ENCODE results near the gene MIER2. TPM values are rescaled to one million over a fixed set of nuclear protein-coding genes. Genes with fewer than 3 reads are reported as not detected.

Gene MIER2
- polyA plus RNA-seq, 2 donors: 13.0 to 13.9 TPM

GRCh38 chr19:379796-380195 lies 35.2 kb upstream of the MIER2 start:
- Histone ChIP-seq H3K27ac (ENCODE audit: low read depth in 2 of 2, low read length in 1 of 2) (no peak overlapping the region), H3K36me3 (ENCODE audit: control insufficient read depth in 2 of 2, insufficient read depth in 2 of 2, low read length in 1 of 2) (no peaks in the 10 kb centered on the region), H3K4me1 (ENCODE audit: control insufficient read depth in 2 of 2, insufficient read depth in 2 of 2, low read length in 1 of 2) (no peaks in the 10 kb centered on the region), H3K9me3 (ENCODE audit: control insufficient read depth in 2 of 2, insufficient read depth in 1 of 2, low read depth in 1 of 2, low read length in 1 of 2) (no peaks in the 10 kb centered on the region), H3K27me3 (ENCODE audit: control insufficient read depth in 1 of 2, insufficient read depth in 2 of 2, low read length in 2 of 2) (no peaks in the 10 kb centered on the region), H3K4me3 (ENCODE audit: low read depth in 1 of 2, low read length in 2 of 2) (no peak overlapping the region)
- 92 to 95% methylated on average over 16 of the region's 16 CpGs for WGBS, 2 donors

GRCh38 chr19:378706-379105 lies 34.1 kb upstream of the MIER2 start:
- H3K27ac ChIP-seq (ENCODE audit: low read depth in 2 of 2, low read length in 1 of 2): no peak overlapping the region
- no peaks in the 10 kb centered on the region for H3K36me3 ChIP-seq (ENCODE audit: control insufficient read depth in 2 of 2, insufficient read depth in 2 of 2, low read length in 1 of 2)
- 81 to 91% methylated on average over 14 of the region's 14 CpGs for WGBS, 2 donors
- peaks cover 5 to 10% of the 10 kb centered on the region in 2 donors for H3K4me1 ChIP-seq (ENCODE audit: control insufficient read depth in 2 of 2, insufficient read depth in 2 of 2, low read length in 1 of 2)
- H3K27me3 ChIP-seq (ENCODE audit: control insufficient read depth in 1 of 2, insufficient read depth in 2 of 2, low read length in 2 of 2): no peaks in the 10 kb centered on the region
- H3K4me3 ChIP-seq (ENCODE audit: low read depth in 1 of 2, low read length in 2 of 2): no peak overlapping the region
- no peaks in the 10 kb centered on the region for H3K9me3 ChIP-seq (ENCODE audit: control insufficient read depth in 2 of 2, insufficient read depth in 1 of 2, low read depth in 1 of 2, low read length in 1 of 2)

GRCh38 chr19:377801-378581 lies 33.4 kb upstream of the MIER2 start:
- H3K36me3 ChIP-seq (ENCODE audit: control insufficient read depth in 2 of 2, insufficient read depth in 2 of 2, low read length in 1 of 2): no peaks in the 10 kb centered on the region
- no peak overlapping the region for H3K4me3 ChIP-seq (ENCODE audit: low read depth in 1 of 2, low read length in 2 of 2)
- no peaks in the 10 kb centered on the region for H3K9me3 ChIP-seq (ENCODE audit: control insufficient read depth in 2 of 2, insufficient read depth in 1 of 2, low read depth in 1 of 2, low read length in 1 of 2)
- H3K27ac ChIP-seq (ENCODE audit: low read depth in 2 of 2, low read length in 1 of 2): no peak overlapping the region
- H3K4me1 ChIP-seq (ENCODE audit: control insufficient read depth in 2 of 2, insufficient read depth in 2 of 2, low read length in 1 of 2): peaks cover 5 to 15% of the 10 kb centered on the region in 2 donors
- 67 to 75% methylated on average over 38 of the region's 38 CpGs for WGBS, 2 donors
- no peaks in the 10 kb centered on the region for H3K27me3 ChIP-seq (ENCODE audit: control insufficient read depth in 1 of 2, insufficient read depth in 2 of 2, low read length in 2 of 2)

- Histone ChIP-seq H3K4me3 (ENCODE audit: low read depth in 1 of 2, low read length in 2 of 2) (no peak overlapping the region), H3K4me1 (ENCODE audit: control insufficient read depth in 2 of 2, insufficient read depth in 2 of 2, low read length in 1 of 2) (peaks cover 5 to 15% of the 10 kb centered on the region in 2 donors), H3K9me3 (ENCODE audit: control insufficient read depth in 2 of 2, insufficient read depth in 1 of 2, low read depth in 1 of 2, low read length in 1 of 2) (no peaks in the 10 kb centered on the region), H3K36me3 (ENCODE audit: control insufficient read depth in 2 of 2, insufficient read depth in 2 of 2, low read length in 1 of 2) (no peaks in the 10 kb centered on the region), H3K27me3 (ENCODE audit: control insufficient read depth in 1 of 2, insufficient read depth in 2 of 2, low read length in 2 of 2) (no peaks in the 10 kb centered on the region), H3K27ac (ENCODE audit: low read depth in 2 of 2, low read length in 1 of 2) (no peak overlapping the region)
- 92% methylated on average over 8 of the region's 8 CpGs for WGBS, 2 donors
Measured at GRCh38 chr19:376111-376470, 31.5 kb upstream of the MIER2 start.

- Histone ChIP-seq H3K36me3 (ENCODE audit: control insufficient read depth in 2 of 2, insufficient read depth in 2 of 2, low read length in 1 of 2) (no peaks in the 10 kb centered on the region), H3K27me3 (ENCODE audit: control insufficient read depth in 1 of 2, insufficient read depth in 2 of 2, low read length in 2 of 2) (no peaks in the 10 kb centered on the region), H3K4me1 (ENCODE audit: control insufficient read depth in 2 of 2, insufficient read depth in 2 of 2, low read length in 1 of 2) (peaks cover 5 to 15% of the 10 kb centered on the region in 2 donors), H3K9me3 (ENCODE audit: control insufficient read depth in 2 of 2, insufficient read depth in 1 of 2, low read depth in 1 of 2, low read length in 1 of 2) (no peaks in the 10 kb centered on the region), H3K27ac (ENCODE audit: low read depth in 2 of 2, low read length in 1 of 2) (no peak overlapping the region), H3K4me3 (ENCODE audit: low read depth in 1 of 2, low read length in 2 of 2) (no peak overlapping the region)
- WGBS, 2 donors: 72 to 78% methylated on average over 42 to 43 of the region's 43 CpGs
Measured at GRCh38 chr19:375395-376110, 31.0 kb upstream of the MIER2 start.

GRCh38 chr19:374886-375235 lies 30.3 kb upstream of the MIER2 start:
- no peak overlapping the region for H3K27ac ChIP-seq (ENCODE audit: low read depth in 2 of 2, low read length in 1 of 2)
- H3K4me3 ChIP-seq (ENCODE audit: low read depth in 1 of 2, low read length in 2 of 2): no peak overlapping the region
- H3K27me3 ChIP-seq (ENCODE audit: control insufficient read depth in 1 of 2, insufficient read depth in 2 of 2, low read length in 2 of 2): no peaks in the 10 kb centered on the region
- H3K9me3 ChIP-seq (ENCODE audit: control insufficient read depth in 2 of 2, insufficient read depth in 1 of 2, low read depth in 1 of 2, low read length in 1 of 2): no peaks in the 10 kb centered on the region
- 52 to 65% methylated on average over 17 of the region's 17 CpGs for WGBS, 2 donors
- peaks cover 5 to 15% of the 10 kb centered on the region in 2 donors for H3K4me1 ChIP-seq (ENCODE audit: control insufficient read depth in 2 of 2, insufficient read depth in 2 of 2, low read length in 1 of 2)
- no peaks in the 10 kb centered on the region for H3K36me3 ChIP-seq (ENCODE audit: control insufficient read depth in 2 of 2, insufficient read depth in 2 of 2, low read length in 1 of 2)

- Histone ChIP-seq H3K9me3 (ENCODE audit: control insufficient read depth in 2 of 2, insufficient read depth in 1 of 2, low read depth in 1 of 2, low read length in 1 of 2) (no peaks in the 10 kb centered on the region), H3K4me1 (ENCODE audit: control insufficient read depth in 2 of 2, insufficient read depth in 2 of 2, low read length in 1 of 2) (peaks cover 5 to 15% of the 10 kb centered on the region in 2 donors), H3K36me3 (ENCODE audit: control insufficient read depth in 2 of 2, insufficient read depth in 2 of 2, low read length in 1 of 2) (no peaks in the 10 kb centered on the region), H3K27me3 (ENCODE audit: control insufficient read depth in 1 of 2, insufficient read depth in 2 of 2, low read length in 2 of 2) (no peaks in the 10 kb centered on the region), H3K4me3 (ENCODE audit: low read depth in 1 of 2, low read length in 2 of 2) (peak overlapping the region; percentile 1 to 5), H3K27ac (ENCODE audit: low read depth in 2 of 2, low read length in 1 of 2) (no peak overlapping the region)
- 47 to 52% methylated on average over 22 to 23 of the region's 23 CpGs for WGBS, 2 donors
Measured at GRCh38 chr19:374183-374885, 29.7 kb upstream of the MIER2 start.

- Histone ChIP-seq H3K4me1 (ENCODE audit: control insufficient read depth in 2 of 2, insufficient read depth in 2 of 2, low read length in 1 of 2) (peaks cover 5 to 15% of the 10 kb centered on the region in 2 donors), H3K27ac (ENCODE audit: low read depth in 2 of 2, low read length in 1 of 2) (no peak overlapping the region), H3K27me3 (ENCODE audit: control insufficient read depth in 1 of 2, insufficient read depth in 2 of 2, low read length in 2 of 2) (no peaks in the 10 kb centered on the region), H3K4me3 (ENCODE audit: low read depth in 1 of 2, low read length in 2 of 2) (peak overlapping the region; percentile 1 to 5), H3K9me3 (ENCODE audit: control insufficient read depth in 2 of 2, insufficient read depth in 1 of 2, low read depth in 1 of 2, low read length in 1 of 2) (no peaks in the 10 kb centered on the region), H3K36me3 (ENCODE audit: control insufficient read depth in 2 of 2, insufficient read depth in 2 of 2, low read length in 1 of 2) (no peaks in the 10 kb centered on the region)
- WGBS, 2 donors: 65 to 77% methylated on average over 22 to 24 of the region's 24 CpGs
Measured at GRCh38 chr19:373391-374182, 29.0 kb upstream of the MIER2 start.

GRCh38 chr19:372306-372890 lies 27.8 kb upstream of the MIER2 start:
- H3K9me3 ChIP-seq (ENCODE audit: control insufficient read depth in 2 of 2, insufficient read depth in 1 of 2, low read depth in 1 of 2, low read length in 1 of 2): no peaks in the 10 kb centered on the region
- H3K4me1 ChIP-seq (ENCODE audit: control insufficient read depth in 2 of 2, insufficient read depth in 2 of 2, low read length in 1 of 2): peaks cover 5 to 15% of the 10 kb centered on the region in 2 donors
- H3K27me3 ChIP-seq (ENCODE audit: control insufficient read depth in 1 of 2, insufficient read depth in 2 of 2, low read length in 2 of 2): no peaks in the 10 kb centered on the region
- H3K27ac ChIP-seq (ENCODE audit: low read depth in 2 of 2, low read length in 1 of 2): no peak overlapping the region
- WGBS, 2 donors: 41 to 48% methylated on average over 14 of the region's 14 CpGs
- H3K4me3 ChIP-seq (ENCODE audit: low read depth in 1 of 2, low read length in 2 of 2): no peak overlapping the region
- H3K36me3 ChIP-seq (ENCODE audit: control insufficient read depth in 2 of 2, insufficient read depth in 2 of 2, low read length in 1 of 2): no peaks in the 10 kb centered on the region
